Sigmoid colon (tissue), 4 donors: Measurements from ENCODE around the gene PRUNE2.

Source experiments
- CTCF ChIP-seq, 4 experiments: fragments of 450-650 bp in 3 of 4; fragments of 200-600 bp in 1 of 4; IDR thresholded peaks; one replicate each; pipeline ENCODE4 v1.5.1; 2016 to 2019; ENCODE audit warnings: antibody characterized with exemption in 4 of 4, mild to moderate bottlenecking in 3 of 4, moderate library complexity in 2 of 4
- EP300 ChIP-seq, 4 donors: sonication (generic); formaldehyde crosslinking; IDR thresholded peaks; one replicate each; pipeline ENCODE4 v1.6.1; 2017; ENCODE audit warnings: antibody characterized with exemption in 4 of 4
- POLR2A ChIP-seq, 2 donors: fragments of 450-650 bp; IDR thresholded peaks; one replicate each; pipeline ENCODE4 v1.6.1; 2016; ENCODE audit warnings: antibody characterized with exemption in 2 of 2, mild to moderate bottlenecking in 2 of 2, moderate library complexity in 2 of 2
- POLR2AphosphoS5 ChIP-seq, 4 donors: sonication (generic); formaldehyde crosslinking; IDR thresholded peaks; one replicate each; pipeline ENCODE4 v1.6.1; 2017; ENCODE audit warnings: antibody characterized with exemption in 4 of 4

GRCh38 chr9:76793784-76794431 lies 112.0 kb downstream of the PRUNE2 start:
- TF ChIP-seq POLR2AphosphoS5 (IDR thresholded peaks at IDR 0.05) (no peak), CTCF (IDR thresholded peaks at IDR 0.05) (no peak), POLR2A (IDR thresholded peaks at IDR 0.05) (no peak), EP300 (IDR thresholded peaks at IDR 0.05) (no peak)
